HepG2 (cell line): ENCODE data around the gene HTATSF1. TPM values are rescaled to one million over a fixed set of nuclear protein-coding genes. Genes with fewer than 3 reads are reported as not detected.

Source experiments
- ATAC-seq: fragments of 200-7000 bp; cut with Tn5 transposase; 3 replicates; pipeline ENCODE4 v1.9.1; 2020; ENCODE audit warnings: mild to moderate bottlenecking, moderate library complexity
- BruUV-seq: library from RNA; stranded (reverse); fragments of 400-500 nt; replicated peaks from 2 replicates; lab custom pipeline; 2021; lab: Mats Ljungman, UMichigan
- CTCF ChIA-PET: fragments of 300-600 bp; formaldehyde crosslinking; extraction: SDS; loops from one replicate; lab custom pipeline; 2021; ENCODE audit warnings: low total read pairs, inconsistent platforms, low intra/inter-chr PET ratio; lab: Yijun Ruan, JAX
- POLR2A ChIA-PET: fragments of 350-600 bp; sonication (Branson Sonifier 250); formaldehyde crosslinking; loops from one replicate; lab custom pipeline; 2020; ENCODE audit warnings: antibody characterized with exemption, inconsistent platforms; lab: Yijun Ruan, JAX
- DNase-seq: peaks from one replicate; pipeline ENCODE4 v3.0.0-alpha.2; 2015; ENCODE audit warnings: low spot score
- FAIRE-seq: peaks from 3 replicates; lab custom pipeline; 2011; peaks lifted over from hg19 to GRCh38; lab: Jason Lieb, UNC
- H2AFZ ChIP-seq: one replicate; pipeline ENCODE4 v1.6.1; 2011; ENCODE audit warnings: low read length, inconsistent platforms
- H3K27ac ChIP-seq: fragments of 300-600 bp; 3 replicates; pipeline ENCODE4 v1.8.0; 2011; ENCODE audit warnings: mixed run types, mild to moderate bottlenecking, mixed read lengths, low read length, inconsistent platforms; ENCODE audit not compliant: insufficient read depth; ENCODE audit errors: extremely low read length
- H3K27me3 ChIP-seq, 2 experiments: fragments of 200-600 bp in 1 of 2; 2 replicates in 1 of 2; 3 replicates in 1 of 2; pipeline versions ENCODE4 v1.6.0 to v1.8.0; 2011; ENCODE audit warnings: low read length in 2 of 2, mild to moderate bottlenecking in 2 of 2, moderate library complexity in 2 of 2, inconsistent platforms in 1 of 2; ENCODE audit not compliant: insufficient read depth in 2 of 2, control insufficient read depth in 1 of 2
- H3K36me3 ChIP-seq, 2 experiments: fragments of 200-600 bp in 1 of 2; replicated peaks in 1 of 2; 2 replicates in 1 of 2; 3 replicates in 1 of 2; pipeline versions ENCODE4 v1.5.1 to v1.8.0; 2011; ENCODE audit warnings: low read length in 2 of 2, inconsistent platforms in 1 of 2; ENCODE audit not compliant: insufficient read depth in 2 of 2, control insufficient read depth in 1 of 2
- H3K4me1 ChIP-seq: 2 replicates; pipeline ENCODE4 v1.5.1; 2012; ENCODE audit warnings: low read length, inconsistent platforms; ENCODE audit not compliant: insufficient read depth
- H3K4me2 ChIP-seq: 2 replicates; pipeline ENCODE4 v1.6.0; 2011; ENCODE audit warnings: low read depth, low read length, inconsistent platforms
- H3K4me3 ChIP-seq, 3 experiments: fragments of 200-600 bp in 1 of 3; sonication (generic), shearing (Covaris generic) in 1 of 3; replicated peaks in 1 of 3; 2 replicates each; pipeline ENCODE4 v1.5.1; 2011 to 2016; ENCODE audit warnings: low read length in 3 of 3, inconsistent platforms in 2 of 3, low read depth in 2 of 3, mild to moderate bottlenecking in 2 of 3, control low read depth in 1 of 3, mixed read lengths in 1 of 3; ENCODE audit not compliant: insufficient read depth in 1 of 3
- H3K79me2 ChIP-seq: one replicate; pipeline ENCODE4 v1.6.1; 2011; ENCODE audit warnings: low read length, inconsistent platforms; ENCODE audit not compliant: insufficient read depth
- H3K9ac ChIP-seq: 2 replicates; pipeline ENCODE4 v1.6.0; 2011; ENCODE audit warnings: mild to moderate bottlenecking, low read depth, low read length, inconsistent platforms; ENCODE audit not compliant: insufficient read depth
- H3K9me3 ChIP-seq: 2 replicates; pipeline ENCODE4 v1.5.1; 2012; ENCODE audit warnings: mild to moderate bottlenecking, low read length
- H4K20me1 ChIP-seq: 2 replicates; pipeline ENCODE4 v1.6.0; 2011; ENCODE audit warnings: inconsistent platforms, mild to moderate bottlenecking, low read length, moderate library complexity; ENCODE audit not compliant: insufficient read depth
- ATF7 ChIP-seq, 2 experiments: fragments of 450-650 bp in 1 of 2; sonication (generic) in 1 of 2; formaldehyde crosslinking in 1 of 2; IDR thresholded peaks; 2 replicates each; pipeline versions ENCODE4 v1.4.0 to v1.6.1; 2016 to 2020; ENCODE audit warnings: antibody characterized with exemption in 1 of 2, mild to moderate bottlenecking in 1 of 2, missing genetic modification reagents in 1 of 2
- CREBL2 ChIP-seq: sonication (generic); formaldehyde crosslinking; IDR thresholded peaks from 2 replicates; pipeline ENCODE4 v1.8.1; 2023; ENCODE audit warnings: missing genetic modification reagents, mild to moderate bottlenecking, borderline replicate concordance
- FUBP1 ChIP-seq: sonication (generic); formaldehyde crosslinking; IDR thresholded peaks from 2 replicates; pipeline ENCODE4 v1.5.1; 2020; ENCODE audit warnings: missing genetic modification reagents, mild to moderate bottlenecking, borderline replicate concordance
- HOXD1 ChIP-seq: sonication (generic); formaldehyde crosslinking; IDR thresholded peaks from 2 replicates; pipeline ENCODE4 v1.5.0; 2020; ENCODE audit warnings: missing genetic modification reagents
- MEIS1 ChIP-seq: sonication (generic); formaldehyde crosslinking; IDR thresholded peaks from 2 replicates; pipeline ENCODE4 v1.9.0; 2021; ENCODE audit warnings: mild to moderate bottlenecking, missing genetic modification reagents, moderate library complexity, borderline replicate concordance
- RBAK ChIP-seq: sonication (generic); formaldehyde crosslinking; IDR thresholded peaks from 2 replicates; pipeline ENCODE4 v1.5.1; 2020; ENCODE audit warnings: mild to moderate bottlenecking, missing genetic modification reagents
- SMAD1 ChIP-seq: sonication (generic); formaldehyde crosslinking; IDR thresholded peaks from 2 replicates; pipeline ENCODE4 v1.4.0; 2020; ENCODE audit warnings: missing genetic modification reagents, low read depth, mild to moderate bottlenecking, borderline replicate concordance
- TCF12 ChIP-seq, 2 experiments: fragments of 450-650 bp in 1 of 2; sonication (generic) in 1 of 2; formaldehyde crosslinking in 1 of 2; IDR thresholded peaks; 2 replicates each; pipeline versions ENCODE4 v1.6.1 to v1.8.0; 2017 to 2022; ENCODE audit warnings: antibody characterized with exemption in 1 of 2, mild to moderate bottlenecking in 1 of 2, missing genetic modification reagents in 1 of 2, moderate library complexity in 1 of 2
- ZBTB2 ChIP-seq: sonication (generic); formaldehyde crosslinking; IDR thresholded peaks from 2 replicates; pipeline ENCODE4 v1.8.0; 2022; ENCODE audit warnings: low read depth, missing genetic modification reagents
- ZBTB34 ChIP-seq: sonication (generic); formaldehyde crosslinking; IDR thresholded peaks from 2 replicates; pipeline ENCODE4 v1.8.0; 2022; ENCODE audit warnings: mild to moderate bottlenecking, missing genetic modification reagents
- ZNF121 ChIP-seq: sonication (generic); formaldehyde crosslinking; IDR thresholded peaks from 2 replicates; pipeline ENCODE4 v1.5.0; 2020; ENCODE audit warnings: mild to moderate bottlenecking, missing genetic modification reagents
- ZNF20 ChIP-seq: sonication (generic); formaldehyde crosslinking; IDR thresholded peaks from 2 replicates; pipeline ENCODE4 v1.4.0; 2020; ENCODE audit warnings: mild to moderate bottlenecking, moderate library complexity, missing genetic modification reagents
- ZNF253 ChIP-seq: sonication (generic); formaldehyde crosslinking; IDR thresholded peaks from 2 replicates; pipeline ENCODE4 v1.8.0; 2022; ENCODE audit warnings: mild to moderate bottlenecking, missing genetic modification reagents, borderline replicate concordance
- ZNF343 ChIP-seq: sonication (generic); formaldehyde crosslinking; IDR thresholded peaks from 2 replicates; pipeline ENCODE4 v1.4.0; 2020; ENCODE audit warnings: mild to moderate bottlenecking, missing genetic modification reagents
- ZNF549 ChIP-seq: sonication (generic); formaldehyde crosslinking; IDR thresholded peaks from 2 replicates; pipeline ENCODE4 v1.5.0; 2020; ENCODE audit warnings: missing genetic modification reagents
- WGBS: methylation state at CpG from one replicate; pipeline ENCODE4 v1.1.6; 2017; ENCODE audit warnings: low lambda C conversion rate; 5-methylcytosine and 5-hydroxymethylcytosine counted together
- in situ Hi-C: cut with HindIII; loops from 2 replicates; pipeline ENCODE4 v1.10.0; 2017; ENCODE audit warnings: low pct_unique_long_range_greater_than_20kb; ENCODE audit not compliant: extremely low pct_ligation_motif_present
- intact Hi-C: fragments of 100-400 bp; cut with micrococcal nuclease; formaldehyde crosslinking; loops from one replicate; pipeline ENCODE4 v1.10.0; 2022; ENCODE audit not compliant: unreplicated experiment
- polyA plus RNA-seq, 8 experiments: library from polyadenylated mRNA; depleted of rRNA in 3 of 8; stranded (reverse) in 7 of 8; unstranded in 1 of 8; fragments of >200 nt; fragmentation: Illumina TruSeq in 4 of 8; extraction: Trizol in 4 of 8; gene quantifications; 2 replicates each; pipeline versions ENCODE4 v1.2.1 to v1.2.3, GENCODE V29; 2011 to 2016; ENCODE audit warnings: low read depth in 4 of 8, missing spikeins in 1 of 8, mixed read lengths in 1 of 8; ENCODE audit not compliant: insufficient read depth in 1 of 8
- total RNA-seq, 5 experiments: library from RNA; depleted of rRNA; stranded (reverse); fragments of >200 nt; fragmentation: Illumina TruSeq; extraction: Trizol; gene quantifications; 2 replicates each; pipeline ENCODE4 v1.2.3, GENCODE V29; 2016; ENCODE audit warnings: low read depth in 1 of 5

The HTATSF1 gene
- total and polyA plus RNA-seq, 2 of the 13 experiments (the other 11 are each of a cell fraction or from before 2014, with no cell fraction given) = 0.57 to 40.5 TPM

- TF ChIP-seq ZBTB2 (CRISPR knock-in tag) = no peak
- TF ChIP-seq SMAD1 = no peak
- no peak for TF ChIP-seq ATF7 (IDR thresholded peaks at IDR 0.05)
- no peak for TF ChIP-seq ATF7 (CRISPR knock-in tag; IDR thresholded peaks at IDR 0.05)
- no peak for TF ChIP-seq RBAK (CRISPR knock-in tag)
- no peak for TF ChIP-seq ZNF121 (CRISPR knock-in tag)
- TF ChIP-seq ZNF20 (CRISPR knock-in tag) = no peak
These were observed 20.9 kb upstream of the HTATSF1 start (continued) for GRCh38 chrX:136476501-136476900.

- CTCF ChIA-PET = no interaction called here
- Histone ChIP-seq H3K4me3 (no peak overlapping the region), H3K27me3 (no peaks in the 10 kb centered on the region), H3K9me3 (no peaks in the 10 kb centered on the region), H3K9ac (no peak overlapping the region), H2AFZ (no peak overlapping the region), H3K36me3 (no peaks in the 10 kb centered on the region), H3K4me1 (no peaks in the 10 kb centered on the region), H4K20me1 (no peaks in the 10 kb centered on the region), H3K79me2 (no peaks in the 10 kb centered on the region), H3K4me2 (no peak overlapping the region), H3K27ac (no peak overlapping the region)
- FAIRE-seq (no peak), ATAC-seq (no peak), DNase-seq (no peak)
- intact Hi-C loops (no loop called here), in situ Hi-C loops (no loop called here)
- 29% methylated on average over 1 of the region's 2 CpGs for WGBS
- BruUV-seq = no TSS peak
- POLR2A ChIA-PET = no interaction called here
- TF ChIP-seq ZNF121 (CRISPR knock-in tag) (no peak), HOXD1 (CRISPR knock-in tag) (no peak), MEIS1 (no peak), ZBTB34 (no peak), CREBL2 (no peak), ZNF253 (CRISPR knock-in tag) (no peak), TCF12 (IDR thresholded peaks at IDR 0.05) (no peak), TCF12 (CRISPR knock-in tag; IDR thresholded peaks at IDR 0.05) (no peak), ZNF549 (CRISPR knock-in tag) (no peak), SMAD1 (no peak), FUBP1 (CRISPR knock-in tag) (no peak), ZNF343 (CRISPR knock-in tag) (no peak)
These were observed 20.4 kb upstream of the HTATSF1 start for GRCh38 chrX:136477026-136477425.
